GOT3 (cell line): ENCODE results near the gene IRAK1.
"Not testable (repeated sequence)": the region's sequence is repeated elsewhere in the genome, so short reads cannot be mapped to it uniquely, and the experiment has no call there.

Experiments
- DNase-seq: peaks from one replicate; lab custom pipeline; 2025; ENCODE audit warnings: mixed read lengths; lab: John Stamatoyannopoulos, UW

The IRAK1 gene

GRCh38 chrX:153993978-153994377 is 25.7 kb downstream of the IRAK1 start:
- no peak for DNase-seq

- DNase-seq = no peak
These were observed 26.6 kb downstream of the IRAK1 start for GRCh38 chrX:153993079-153993478.

GRCh38 chrX:153992180-153992579 is 27.5 kb downstream of the IRAK1 start:
- DNase-seq = no peak

GRCh38 chrX:153991013-153991580 is 28.6 kb downstream of the IRAK1 start:
- DNase-seq = no peak

DNA sequence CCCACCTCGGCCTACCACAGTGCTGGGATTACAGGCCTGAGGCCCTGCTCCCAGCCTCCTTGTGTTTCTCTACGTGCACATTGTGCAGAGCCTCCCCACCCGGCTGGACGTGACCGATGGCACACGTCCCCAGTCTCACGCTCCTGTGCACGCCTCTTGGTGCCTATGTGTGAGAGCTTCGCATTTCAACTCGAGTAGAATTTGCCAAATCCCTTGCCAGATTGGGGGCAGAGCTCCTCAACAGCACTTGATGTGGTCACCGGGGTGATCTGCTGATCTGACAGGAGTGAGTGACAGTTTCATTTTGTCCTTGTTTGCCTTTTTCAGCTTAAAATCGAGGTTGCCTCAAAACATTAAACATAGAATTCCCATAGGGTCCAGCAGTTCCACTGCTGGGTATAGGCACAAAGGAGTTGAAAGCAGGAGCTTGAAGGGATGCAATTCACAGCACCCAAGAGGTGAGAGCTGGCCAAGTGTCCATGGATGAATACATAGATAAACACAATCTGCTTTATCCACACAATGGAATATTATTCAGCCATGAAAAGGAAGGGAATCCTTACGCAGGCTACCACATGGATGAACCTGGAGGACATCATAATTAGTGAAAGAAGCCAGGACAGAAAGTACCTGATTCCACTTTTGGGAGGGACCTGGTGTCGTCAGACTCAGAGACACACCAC is 29.6 kb downstream of the IRAK1 start:
- no peak for DNase-seq

- DNase-seq = no peak
These were observed 31.2 kb downstream of the IRAK1 start for GRCh38 chrX:153988493-153988892.

DNA sequence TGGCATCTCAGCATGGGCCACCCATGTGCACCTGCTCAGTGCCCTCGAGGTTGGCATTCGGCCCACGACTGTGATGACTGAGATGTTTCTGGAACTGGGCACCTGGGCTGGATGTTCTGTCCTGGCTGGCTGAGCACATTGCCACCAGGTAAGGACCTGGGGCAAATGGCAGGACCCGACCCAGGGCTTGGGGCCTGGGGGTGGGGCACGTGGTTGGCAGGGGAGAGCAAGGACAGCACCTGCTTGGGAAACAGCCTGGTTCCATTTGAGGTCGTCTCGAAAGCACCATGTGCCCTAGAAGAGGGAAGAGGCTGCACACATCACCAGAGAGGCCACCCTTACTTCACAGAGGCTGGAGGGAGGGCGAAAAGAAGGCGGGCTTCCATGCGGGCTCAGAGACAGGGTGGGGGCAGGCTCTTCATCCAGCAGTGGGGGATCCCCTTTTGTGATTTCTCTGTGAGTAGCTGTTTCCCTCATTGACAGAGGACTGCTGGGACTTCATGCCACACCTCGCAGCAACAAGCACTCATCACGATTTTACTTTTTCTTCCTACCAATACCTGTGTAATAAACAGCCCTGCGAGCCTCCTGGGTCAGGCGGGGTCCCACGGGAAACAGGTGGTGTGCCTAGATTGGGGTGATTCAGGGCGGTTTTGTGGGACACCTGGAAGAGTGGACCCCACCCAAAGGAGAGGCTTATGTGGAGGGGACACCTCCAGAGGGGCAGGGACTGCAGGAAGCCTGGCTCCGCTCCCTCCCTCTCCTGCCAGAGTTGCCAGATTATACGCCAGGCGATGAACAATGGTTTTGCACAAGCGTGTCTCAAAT is 35.1 kb downstream of the IRAK1 start:
- no peak for DNase-seq

DNA sequence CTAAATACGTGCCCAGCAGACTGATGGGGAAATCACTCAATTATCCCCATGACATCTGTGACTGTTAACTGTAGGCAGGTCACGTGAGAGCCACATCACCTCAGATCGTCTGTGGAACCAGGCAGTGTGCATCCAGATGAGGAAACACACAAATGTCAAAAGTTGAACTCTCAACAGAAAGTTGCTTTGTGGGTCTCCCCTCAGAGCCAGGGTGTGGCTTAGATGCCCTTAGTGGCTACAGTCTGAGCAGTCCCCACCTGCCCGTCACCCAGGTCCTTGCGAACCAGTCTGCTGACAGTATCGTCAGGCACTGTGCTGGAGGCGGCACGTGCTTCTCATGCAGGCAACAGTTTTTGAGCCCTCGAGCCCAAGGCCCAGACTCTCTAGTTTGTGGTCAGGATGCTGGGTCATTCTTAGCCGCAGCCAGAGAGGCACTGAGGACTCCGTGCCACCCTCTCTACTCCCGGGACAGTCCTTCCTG is 36.3 kb downstream of the IRAK1 start:
- DNase-seq = no peak

DNA sequence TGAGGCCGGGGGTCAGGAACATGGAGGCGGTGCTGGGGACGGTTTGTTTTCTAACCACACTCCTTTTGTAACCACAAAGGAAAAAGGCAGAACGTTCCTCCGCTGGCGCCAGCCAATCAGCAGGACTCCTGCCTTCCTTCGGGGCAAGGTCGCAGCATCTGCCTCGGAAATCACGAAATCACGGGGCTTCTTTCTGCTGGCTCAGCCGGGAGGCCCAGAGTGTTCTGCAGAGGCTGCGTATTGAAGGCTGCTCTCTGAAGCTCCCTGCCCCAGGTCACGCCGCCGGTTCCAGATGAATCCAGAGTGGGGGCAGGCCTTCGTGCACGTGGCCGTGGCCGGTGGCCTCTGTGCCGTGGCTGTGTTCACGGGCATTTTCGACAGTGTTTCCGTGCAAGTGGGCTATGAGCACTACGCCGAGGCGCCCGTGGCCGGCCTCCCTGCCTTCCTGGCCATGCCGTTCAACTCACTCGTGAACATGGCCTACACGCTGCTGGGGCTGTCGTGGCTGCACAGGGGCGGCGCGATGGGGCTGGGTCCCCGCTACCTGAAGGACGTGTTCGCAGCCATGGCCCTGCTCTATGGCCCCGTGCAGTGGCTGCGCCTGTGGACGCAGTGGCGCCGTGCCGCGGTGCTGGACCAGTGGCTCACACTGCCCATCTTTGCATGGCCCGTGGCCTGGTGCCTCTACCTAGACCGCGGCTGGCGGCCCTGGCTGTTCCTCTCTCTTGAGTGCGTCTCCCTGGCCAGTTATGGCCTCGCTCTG is 37.8 kb downstream of the IRAK1 start:
- no peak for DNase-seq

GRCh38 chrX:153981231-153981630 is 38.5 kb downstream of the IRAK1 start:
- DNase-seq = no peak

- not testable (repeated sequence) for DNase-seq
These were observed 39.3 kb downstream of the IRAK1 start for GRCh38 chrX:153980394-153980793.

DNA sequence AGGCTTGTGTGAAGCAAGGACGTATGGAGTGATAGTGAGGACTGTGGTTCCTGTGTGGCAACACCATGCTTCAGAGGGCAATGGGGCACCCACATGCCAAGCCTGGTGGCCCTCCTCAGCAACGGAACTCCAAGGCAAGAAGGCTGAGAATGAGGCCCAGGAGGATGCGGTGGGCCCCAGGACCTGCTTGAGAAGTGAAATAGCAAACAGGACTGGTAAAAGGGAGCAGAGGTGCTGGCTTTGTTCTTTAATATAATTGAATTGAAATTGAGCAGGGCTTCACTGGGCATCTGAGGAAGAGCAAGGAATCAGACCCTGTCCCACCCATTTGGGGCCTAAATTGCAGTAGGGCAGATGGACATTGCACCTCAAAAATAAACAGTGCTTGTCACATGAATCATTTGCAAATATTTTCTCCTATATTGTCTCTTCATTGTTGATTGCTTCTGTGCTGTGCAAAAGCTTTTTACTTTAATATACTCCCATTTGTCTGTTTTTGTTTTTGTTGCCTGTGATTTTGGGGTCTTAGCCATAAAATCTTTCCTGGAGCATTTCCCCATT is 44.9 kb downstream of the IRAK1 start:
- no peak for DNase-seq

DNA sequence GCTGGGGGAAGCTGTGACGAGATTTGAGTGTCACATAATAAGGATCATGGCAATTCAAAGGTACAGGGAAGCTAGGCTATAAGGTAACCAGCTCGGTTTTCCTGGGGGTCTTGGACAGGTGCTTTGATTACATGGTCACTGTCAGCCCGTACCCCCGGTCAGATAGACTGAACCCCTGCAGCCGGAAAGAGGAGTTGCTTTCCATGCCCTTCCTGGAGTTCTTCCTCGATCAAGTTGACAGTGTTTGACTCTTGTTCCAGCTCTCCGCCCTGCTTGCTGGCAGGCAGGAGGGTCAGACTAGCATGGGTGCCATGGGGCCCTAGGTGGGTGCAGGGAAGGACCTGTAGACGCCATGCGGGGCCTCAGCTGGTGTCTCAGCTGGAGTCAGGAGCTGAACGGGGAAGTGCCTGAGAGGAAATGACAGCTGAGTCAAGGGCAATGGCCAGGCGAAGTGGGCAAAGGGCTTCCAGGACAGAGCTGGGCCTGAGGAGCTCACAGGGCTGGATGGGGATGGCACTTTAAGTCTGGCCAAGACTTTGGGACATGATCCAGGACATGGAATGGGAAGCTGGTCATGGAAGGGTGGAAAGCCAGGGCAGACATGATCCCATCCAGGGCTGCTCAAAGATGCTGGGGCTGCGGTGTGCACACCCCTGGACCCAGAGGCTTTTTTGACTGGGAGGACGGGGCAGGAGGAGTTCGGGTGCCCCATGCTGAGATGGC is 45.5 kb downstream of the IRAK1 start:
- DNase-seq = no peak

GRCh38 chrX:153973127-153974002 is 46.3 kb downstream of the IRAK1 start:
- DNase-seq = no peak

GRCh38 chrX:153972368-153973126 is 47.2 kb downstream of the IRAK1 start, which contains the start of gene TMEM187:
TMEM187 (plus strand) TSS chrX:153972754; CDS start chrX:153982063, 9,309 bp downstream.
- peak; percentile 63 for DNase-seq

DNA sequence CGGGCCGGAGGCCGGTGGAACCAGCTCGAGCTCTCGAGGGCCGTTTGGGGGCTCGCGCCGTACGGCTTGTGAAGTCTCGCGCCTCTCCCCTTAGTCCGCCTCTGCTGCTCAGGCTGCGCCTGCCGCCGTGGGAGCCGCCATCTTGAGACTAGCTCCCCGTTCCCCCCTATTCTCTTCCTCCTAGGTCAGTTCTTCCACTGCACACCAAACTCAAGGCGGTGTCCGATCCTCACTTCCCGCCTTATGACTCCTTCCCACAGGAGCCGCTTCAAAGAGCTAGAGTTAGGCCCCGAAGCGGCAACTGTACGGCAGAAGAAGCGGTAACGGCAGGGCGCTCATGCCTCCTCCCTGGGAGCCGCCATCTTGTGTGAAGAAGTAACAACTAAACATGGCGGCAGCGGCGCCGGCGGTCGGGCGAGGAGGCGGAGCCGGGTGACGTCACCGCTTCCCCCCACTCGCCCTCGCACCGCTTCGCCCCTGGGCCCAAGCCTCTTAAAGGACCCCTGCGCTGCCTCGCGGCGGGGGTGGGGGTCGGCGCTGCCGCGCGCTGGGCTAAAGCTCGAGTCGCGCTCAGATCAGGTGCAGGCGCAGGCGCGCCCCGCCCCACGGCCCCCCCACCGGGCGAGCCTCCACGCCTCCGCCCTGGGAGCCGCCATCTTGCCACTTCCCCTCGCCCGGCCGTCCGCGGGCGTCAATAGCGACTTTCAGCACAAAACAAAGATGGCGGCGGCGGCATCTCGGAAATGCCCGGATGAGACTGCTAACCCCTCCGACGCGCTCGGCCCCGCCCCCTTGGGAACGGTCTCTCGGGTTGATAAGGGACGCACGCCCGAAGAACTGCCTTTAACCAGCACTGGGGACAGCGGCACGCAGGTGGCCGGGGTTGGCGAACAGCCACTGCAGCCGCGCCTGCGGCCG is 48.0 kb downstream of the IRAK1 start, which contains the start of gene HCFC1:
TSS of gene HCFC1 (minus strand) at position 369 of the 918 bp plus-strand sequence. CDS start 978 bp downstream, outside the sequence.
- peak; percentile 63 for DNase-seq

DNA sequence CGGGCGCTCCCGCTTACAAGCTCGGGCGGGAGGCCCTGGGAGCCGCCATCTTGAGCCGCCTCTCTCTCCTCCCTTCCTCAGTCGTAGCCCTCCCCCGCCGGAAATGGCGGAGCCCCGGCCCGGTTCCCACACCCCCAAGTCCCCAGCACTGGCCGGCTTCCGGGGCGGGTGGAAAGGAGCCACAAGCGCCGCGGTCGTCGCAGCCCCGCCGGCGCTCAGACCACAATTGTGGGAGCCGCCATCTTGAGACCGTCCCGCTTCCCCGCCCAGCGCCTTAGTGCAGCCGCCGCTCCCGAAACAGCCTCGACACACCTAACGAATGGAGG is 48.6 kb downstream of the IRAK1 start:
- peak; percentile 57 for DNase-seq
